GM18502 (cell line): Measurements from ENCODE around the gene C1orf167.

Source experiments
- ATAC-seq: cut with Tn5 transposase; IDR thresholded peaks from one replicate; pipeline ENCODE4 v1.9.1; 2021; ENCODE audit warnings: mild to moderate bottlenecking; ENCODE audit not compliant: unreplicated experiment, poor library complexity

The C1orf167 gene

GRCh38 chr1:11761988-11762406 is at the start of gene C1orf167:
TSS of gene C1orf167 (plus strand) at chr1:11762193. CDS start at chr1:11764401, 2,208 bp downstream.
- no peak for ATAC-seq

GRCh38 chr1:11712285-11712684 is 49.7 kb upstream of the C1orf167 start:
- ATAC-seq, result no peak

GRCh38 chr1:11713095-11713494 is 48.9 kb upstream of the C1orf167 start:
- no peak for ATAC-seq

GRCh38 chr1:11714831-11715575 is 47.0 kb upstream of the C1orf167 start:
- ATAC-seq, result no peak

GRCh38 chr1:11719313-11720032 is 42.5 kb upstream of the C1orf167 start:
- no peak for ATAC-seq

GRCh38 chr1:11720033-11720376 is 42.0 kb upstream of the C1orf167 start:
- ATAC-seq, result no peak

GRCh38 chr1:11720525-11720924 is 41.5 kb upstream of the C1orf167 start:
- ATAC-seq, result no peak

- no peak for ATAC-seq
Observed at GRCh38 chr1:11721311-11721710, 40.7 kb upstream of the C1orf167 start.

- ATAC-seq, result no peak
Observed at GRCh38 chr1:11722538-11722937, 39.5 kb upstream of the C1orf167 start.

GRCh38 chr1:11725616-11726015 is 36.4 kb upstream of the C1orf167 start:
- ATAC-seq, result no peak

GRCh38 chr1:11727119-11727518 is 34.9 kb upstream of the C1orf167 start:
- no peak for ATAC-seq

- ATAC-seq, result no peak
Observed at GRCh38 chr1:11728126-11728806, 33.7 kb upstream of the C1orf167 start.

- no peak for ATAC-seq
Observed at GRCh38 chr1:11729155-11729497, 32.9 kb upstream of the C1orf167 start.

GRCh38 chr1:11729498-11730428 is 32.2 kb upstream of the C1orf167 start:
- ATAC-seq, result no peak

- ATAC-seq, result no peak
Observed at GRCh38 chr1:11730429-11730891, 31.5 kb upstream of the C1orf167 start.

GRCh38 chr1:11731691-11732283 is 30.2 kb upstream of the C1orf167 start:
- no peak for ATAC-seq

- ATAC-seq, result no peak
Observed at GRCh38 chr1:11733306-11733705, 28.7 kb upstream of the C1orf167 start.

- ATAC-seq, result no peak
Observed at GRCh38 chr1:11735531-11735853, 26.5 kb upstream of the C1orf167 start.

- ATAC-seq, result peak; percentile 67
Observed at GRCh38 chr1:11735854-11736745, 25.9 kb upstream of the C1orf167 start, which contains the start of gene AGTRAP. TSS of gene AGTRAP (plus strand) at chr1:11736136. CDS start at chr1:11736209, 73 bp downstream.
